Left lung (tissue), 10 donors: ENCODE data around the gene NCK1. TPM values are rescaled to one million over a fixed set of nuclear protein-coding genes. Genes with fewer than 3 reads are reported as not detected.
A peak's percentile ranks its signal among the peaks of the same experiment; 100 is the strongest.

Experiments used
- ATAC-seq: fragments of 200-7000 bp; cut with Tn5 transposase; one replicate; pipeline ENCODE4 v1.9.1; 2020; ENCODE audit warnings: moderate library complexity
- DNase-seq, 4 donors: peaks; one replicate each; pipeline ENCODE4 v3.0.0-alpha.2; 2013 to 2020
- H3K27ac ChIP-seq, 2 donors: fragments of 200-600 bp; sonication (generic) in 1 of 2; one replicate each; pipeline versions ENCODE4 v1.5.0 to v1.8.0; 2020 to 2021
- H3K27me3 ChIP-seq, 2 donors: fragments of 200-600 bp; sonication (generic) in 1 of 2; one replicate each; pipeline versions ENCODE4 v1.5.0 to v1.8.0; 2020 to 2021
- H3K36me3 ChIP-seq, 2 donors: fragments of 200-600 bp; sonication (generic) in 1 of 2; one replicate each; pipeline versions ENCODE4 v1.5.0 to v1.8.0; 2020 to 2021
- H3K4me1 ChIP-seq, 2 donors: fragments of 200-600 bp; one replicate each; pipeline ENCODE4 v1.8.0; 2021
- H3K4me3 ChIP-seq, 2 donors: fragments of 200-600 bp; sonication (generic) in 1 of 2; one replicate each; pipeline versions ENCODE4 v1.5.0 to v1.8.0; 2020 to 2021; ENCODE audit warnings: mild to moderate bottlenecking in 1 of 2
- H3K9me3 ChIP-seq, 2 donors: fragments of 200-600 bp; sonication (generic) in 1 of 2; one replicate each; pipeline versions ENCODE4 v1.5.0 to v1.8.0; 2020 to 2021
- CTCF ChIP-seq, 2 donors: fragments of 200-600 bp; sonication (generic) in 1 of 2; IDR thresholded peaks; one replicate each; pipeline versions ENCODE4 v1.5.0 to v1.8.0; 2021; ENCODE audit warnings: antibody characterized with exemption in 2 of 2
- intact Hi-C, 2 donors: fragments of 100-400 bp; cut with DNase I; formaldehyde crosslinking; loops; one replicate each; pipeline versions ENCODE4 v1.11.2 to v1.14.2; 2022
- polyA plus RNA-seq, 6 donors: library from polyadenylated mRNA; unstranded; fragments of 120-200 nt; gene quantifications; one replicate each; pipeline ENCODE4 v1.2.1, GENCODE V29; 2013; ENCODE audit not compliant: insufficient read length in 6 of 6
- total RNA-seq, 2 donors: library from RNA; stranded (reverse); fragmentation: NEBNext Ultra II Directional; extraction: Animal tissue kit (Norgen Biotek cat#: 25700); gene quantifications; one replicate each; pipeline ENCODE4 v1.2.1, GENCODE V29; 2021
- donor health status: DM: no; HTN: yes; CAD: no.
- donor health status: DM: no; HTN: no; CAD: no.

NCK1 gene
- total and polyA plus RNA-seq, 8 donors: 31.9 to 54.6 (median 47.7) TPM

- DNase-seq (no peak), ATAC-seq (no peak)
- Histone ChIP-seq H3K4me1 (peaks cover 0 to 12% of the 10 kb centered on the region in 2 donors), H3K27me3 (no peaks in the 10 kb centered on the region), H3K36me3 (no peaks in the 10 kb centered on the region), H3K27ac (no peak overlapping the region), H3K4me3 (no peak overlapping the region), H3K9me3 (no peaks in the 10 kb centered on the region)
- no peak for TF ChIP-seq CTCF (IDR thresholded peaks at IDR 0.05)
- intact Hi-C loops: no loop called here
Observed at GRCh38 chr3:136842294-136842693, 19.7 kb upstream of the NCK1 start.

- TF ChIP-seq CTCF (IDR thresholded peaks at IDR 0.05): no peak
- H3K4me1 ChIP-seq: peaks cover 0 to 4% of the 10 kb centered on the region in 2 donors
- DNase-seq (no peak), ATAC-seq (no peak)
- intact Hi-C loops: no loop called here
- no peaks in the 10 kb centered on the region for H3K36me3 ChIP-seq
- no peaks in the 10 kb centered on the region for H3K27me3 ChIP-seq
- no peaks in the 10 kb centered on the region for H3K9me3 ChIP-seq
- no peak overlapping the region for H3K4me3 ChIP-seq
- H3K27ac ChIP-seq: no peak overlapping the region
Observed at GRCh38 chr3:136844724-136845123, 17.3 kb upstream of the NCK1 start.

- DNase-seq: no peak
- Histone ChIP-seq H3K36me3 (no peaks in the 10 kb centered on the region), H3K27ac (no peak overlapping the region), H3K4me1 (peaks cover 0 to 10% of the 10 kb centered on the region in 2 donors), H3K9me3 (no peaks in the 10 kb centered on the region), H3K27me3 (no peaks in the 10 kb centered on the region), H3K4me3 (no peak overlapping the region)
- intact Hi-C loops: no loop called here
- no peak for TF ChIP-seq CTCF (IDR thresholded peaks at IDR 0.05)
- no peak for ATAC-seq
Observed at GRCh38 chr3:136852180-136852579, 9.8 kb upstream of the NCK1 start.

- TF ChIP-seq CTCF (IDR thresholded peaks at IDR 0.05): no peak
- peaks cover 0 to 38% of the 10 kb centered on the region in 2 donors for H3K4me1 ChIP-seq
- ATAC-seq (no peak), DNase-seq (no peak)
- no peaks in the 10 kb centered on the region for H3K9me3 ChIP-seq
- peak overlapping the region in 1 of 2 donors; percentile 48 for H3K27ac ChIP-seq
- no peaks in the 10 kb centered on the region for H3K36me3 ChIP-seq
- no peaks in the 10 kb centered on the region for H3K27me3 ChIP-seq
- H3K4me3 ChIP-seq: no peak overlapping the region
- intact Hi-C loops: no loop called here
Observed at GRCh38 chr3:136856665-136857064, 5.3 kb upstream of the NCK1 start.

GRCh38 chr3:136858381-136858780, 3.6 kb upstream of the NCK1 start:
- no peaks in the 10 kb centered on the region for H3K9me3 ChIP-seq
- no peaks in the 10 kb centered on the region for H3K27me3 ChIP-seq
- no peak for ATAC-seq
- TF ChIP-seq CTCF (IDR thresholded peaks at IDR 0.05): no peak
- H3K4me3 ChIP-seq: no peak overlapping the region
- DNase-seq: no peak
- intact Hi-C loops: no loop called here
- H3K27ac ChIP-seq: peak overlapping the region; percentile 30 to 61
- peaks cover 0 to 43% of the 10 kb centered on the region in 2 donors for H3K4me1 ChIP-seq
- H3K36me3 ChIP-seq: no peaks in the 10 kb centered on the region
